ENCODE measurements around the gene GDAP1L1.

Gene GDAP1L1

GRCh38 chr20:44247131-44247571 is at the start of gene GDAP1L1:
GDAP1L1 (plus strand) TSS chr20:44247308; CDS start chr20:44247335, 27 bp downstream.
- DNase-seq: no peak
- in situ Hi-C loops (cut with MboI; ENCODE audit: low pct_unique_long_range_greater_than_20kb, low sequenced_read_pairs): no loop called here

- in situ Hi-C loops (cut with MboI; ENCODE audit: low pct_unique_long_range_greater_than_20kb, low sequenced_read_pairs): no loop called here
- no peak for DNase-seq
Measured at GRCh38 chr20:44198872-44199271, 48.2 kb upstream of the GDAP1L1 start.

- in situ Hi-C loops (cut with MboI; ENCODE audit: low pct_unique_long_range_greater_than_20kb, low sequenced_read_pairs): loop anchor here (25.0 kb wide), 1 partner anchor 187 kb away; no protein-coding TSS in a partner anchor
- no peak for DNase-seq
Measured at GRCh38 chr20:44199877-44200276, 47.2 kb upstream of the GDAP1L1 start.

- in situ Hi-C loops (cut with MboI; ENCODE audit: low pct_unique_long_range_greater_than_20kb, low sequenced_read_pairs): loop anchor here (25.0 kb wide), 1 partner anchor 187 kb away; no protein-coding TSS in a partner anchor
- no peak for DNase-seq
Measured at GRCh38 chr20:44200371-44200770, 46.7 kb upstream of the GDAP1L1 start.

GRCh38 chr20:44200983-44201382 is 46.1 kb upstream of the GDAP1L1 start:
- no peak for DNase-seq
- in situ Hi-C loops (cut with MboI; ENCODE audit: low pct_unique_long_range_greater_than_20kb, low sequenced_read_pairs): loop anchor here (25.0 kb wide), 1 partner anchor 186 kb away; no protein-coding TSS in a partner anchor

- DNase-seq: no peak
- in situ Hi-C loops (cut with MboI; ENCODE audit: low pct_unique_long_range_greater_than_20kb, low sequenced_read_pairs): loop anchor here (25.0 kb wide), 1 partner anchor 184 kb away; no protein-coding TSS in a partner anchor
Measured at GRCh38 chr20:44203161-44203560, 43.9 kb upstream of the GDAP1L1 start.

- in situ Hi-C loops (cut with MboI; ENCODE audit: low pct_unique_long_range_greater_than_20kb, low sequenced_read_pairs): loop anchor here (25.0 kb wide), 1 partner anchor 183 kb away; no protein-coding TSS in a partner anchor
- no peak for DNase-seq
Measured at GRCh38 chr20:44204156-44204831, 42.8 kb upstream of the GDAP1L1 start.

GRCh38 chr20:44204832-44205215 is 42.3 kb upstream of the GDAP1L1 start:
- in situ Hi-C loops (cut with MboI; ENCODE audit: low pct_unique_long_range_greater_than_20kb, low sequenced_read_pairs): loop anchor here (25.0 kb wide), 1 partner anchor 182 kb away; no protein-coding TSS in a partner anchor
- DNase-seq: no peak

- DNase-seq: no peak
- in situ Hi-C loops (cut with MboI; ENCODE audit: low pct_unique_long_range_greater_than_20kb, low sequenced_read_pairs): loop anchor here (25.0 kb wide), 1 partner anchor 181 kb away; no protein-coding TSS in a partner anchor
Measured at GRCh38 chr20:44206132-44206531, 41.0 kb upstream of the GDAP1L1 start.

- DNase-seq: no peak
- in situ Hi-C loops (cut with MboI; ENCODE audit: low pct_unique_long_range_greater_than_20kb, low sequenced_read_pairs): loop anchor here (25.0 kb wide), 1 partner anchor 180 kb away; no protein-coding TSS in a partner anchor
Measured at GRCh38 chr20:44207126-44207723, 39.9 kb upstream of the GDAP1L1 start.

GRCh38 chr20:44208165-44208564 is 38.9 kb upstream of the GDAP1L1 start:
- no peak for DNase-seq
- in situ Hi-C loops (cut with MboI; ENCODE audit: low pct_unique_long_range_greater_than_20kb, low sequenced_read_pairs): loop anchor here (25.0 kb wide), 1 partner anchor 179 kb away; no protein-coding TSS in a partner anchor

GRCh38 chr20:44208770-44209169 is 38.3 kb upstream of the GDAP1L1 start:
- no peak for DNase-seq
- in situ Hi-C loops (cut with MboI; ENCODE audit: low pct_unique_long_range_greater_than_20kb, low sequenced_read_pairs): loop anchor here (25.0 kb wide), 1 partner anchor 179 kb away; no protein-coding TSS in a partner anchor

GRCh38 chr20:44209686-44210405 is 37.3 kb upstream of the GDAP1L1 start:
- no peak for DNase-seq
- in situ Hi-C loops (cut with MboI; ENCODE audit: low pct_unique_long_range_greater_than_20kb, low sequenced_read_pairs): loop anchor here (25.0 kb wide), 1 partner anchor 177 kb away; no protein-coding TSS in a partner anchor

- in situ Hi-C loops (cut with MboI; ENCODE audit: low pct_unique_long_range_greater_than_20kb, low sequenced_read_pairs): loop anchor here (25.0 kb wide), 1 partner anchor 177 kb away; no protein-coding TSS in a partner anchor
- peak; percentile 98 for DNase-seq
Measured at GRCh38 chr20:44210406-44211176, 36.5 kb upstream of the GDAP1L1 start, which contains the start of gene OSER1. OSER1 (minus strand) TSS chr20:44210771; CDS start chr20:44206957, 3,814 bp downstream.

- no peak for DNase-seq
- in situ Hi-C loops (cut with MboI; ENCODE audit: low pct_unique_long_range_greater_than_20kb, low sequenced_read_pairs): loop anchor here (25.0 kb wide), 1 partner anchor 176 kb away; no protein-coding TSS in a partner anchor
Measured at GRCh38 chr20:44211177-44212039, 35.7 kb upstream of the GDAP1L1 start.

GRCh38 chr20:44212792-44213191 is 34.3 kb upstream of the GDAP1L1 start:
- no peak for DNase-seq
- in situ Hi-C loops (cut with MboI; ENCODE audit: low pct_unique_long_range_greater_than_20kb, low sequenced_read_pairs): loop anchor here (25.0 kb wide), 1 partner anchor 175 kb away; no protein-coding TSS in a partner anchor

- in situ Hi-C loops (cut with MboI; ENCODE audit: low pct_unique_long_range_greater_than_20kb, low sequenced_read_pairs): loop anchor here (25.0 kb wide), 1 partner anchor 172 kb away; no protein-coding TSS in a partner anchor
- DNase-seq: peak; percentile 69
Measured at GRCh38 chr20:44215125-44215524, 32.0 kb upstream of the GDAP1L1 start.
